ENCODE measurements around the gene MOCOS.

DNA sequence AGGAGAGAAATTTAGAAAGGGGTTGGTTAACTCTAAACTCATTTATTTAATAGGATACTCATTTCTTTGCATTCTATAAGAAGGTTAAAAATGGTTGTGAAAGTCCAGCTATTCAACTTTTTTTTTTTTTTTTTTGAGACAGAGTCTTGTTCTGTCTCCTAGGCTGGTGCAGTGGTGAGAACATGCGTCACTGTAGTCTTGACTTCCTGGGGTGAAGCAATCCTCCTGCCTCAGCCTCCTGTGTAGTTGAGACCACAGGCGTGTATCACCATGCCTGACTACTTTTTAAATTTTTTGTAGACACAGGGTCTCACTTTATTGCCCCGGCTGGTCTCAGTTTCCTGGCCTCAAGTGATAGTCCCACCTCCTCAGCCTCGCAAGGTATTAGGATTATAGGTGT lies 45.7 kb upstream of the MOCOS start:
- TF ChIP-seq HDAC6 (IDR thresholded peaks at IDR 0.05; ENCODE audit: low read depth, low read length) (no peak), CTCF (IDR thresholded peaks at IDR 0.05; ENCODE audit: control extremely low read depth in 1 of 3, insufficient read depth in 1 of 3, low read depth in 1 of 3, low read length in 3 of 3) (no peak), NRF1 (IDR thresholded peaks at IDR 0.05; ENCODE audit: low read depth, low read length) (no peak)

Data from H1 (cell line).